SK-N-MC (cell line): ENCODE results near the gene PPP4R1.

Source experiments
- DNase-seq: peaks from one replicate; pipeline ENCODE4 v3.0.0-alpha.2; 2011; ENCODE audit warnings: low read depth, low spot score
- H3K27ac ChIP-seq: fragments of 200-600 bp; sonication (generic); 2 replicates; pipeline ENCODE4 v1.5.1; 2016; ENCODE audit warnings: mixed run types
- H3K36me3 ChIP-seq: fragments of 200-600 bp; sonication (generic); 2 replicates; pipeline ENCODE4 v1.6.1; 2017; ENCODE audit warnings: antibody characterized with exemption, low read length, mixed read lengths; ENCODE audit not compliant: insufficient read depth
- H3K4me3 ChIP-seq: fragments of 200-600 bp; sonication (generic); 2 replicates; pipeline ENCODE4 v1.5.1; 2016
- H3K9ac ChIP-seq: fragments of 200-600 bp; sonication (generic); 2 replicates; pipeline ENCODE4 v1.8.0; 2017; ENCODE audit warnings: mixed run types, mixed read lengths; ENCODE audit not compliant: insufficient read length
- H3K9me3 ChIP-seq: fragments of 200-600 bp; sonication (generic); 2 replicates; pipeline ENCODE4 v1.6.1; 2017; ENCODE audit warnings: low read depth, mild to moderate bottlenecking, antibody characterized with exemption, low read length, moderate library complexity, mixed read lengths
- EZH2 ChIP-seq: fragments of 200-600 bp; sonication (generic); IDR thresholded peaks from one replicate; pipeline ENCODE4 v1.6.1; 2017; ENCODE audit warnings: antibody characterized with exemption
- FOXP2 ChIP-seq: optimal IDR thresholded peaks from 2 replicates; pipeline ENCODE3; 2011; ENCODE audit warnings: mild to moderate bottlenecking, moderate library complexity; ENCODE audit not compliant: insufficient read depth; ENCODE audit errors: extremely low read length, control extremely low read depth
- POLR2AphosphoS5 ChIP-seq: IDR thresholded peaks from 2 replicates; pipeline ENCODE4 v1.6.1; 2012; ENCODE audit warnings: mild to moderate bottlenecking, low read depth, low read length, borderline replicate concordance

The PPP4R1 gene

GRCh38 chr18:9545029-9545428 is 69.3 kb downstream of the PPP4R1 start:
- TF ChIP-seq POLR2AphosphoS5, result no peak
- no peak for TF ChIP-seq EZH2
- no peak for TF ChIP-seq FOXP2
- no peak overlapping the region for H3K27ac ChIP-seq
- H3K4me3 ChIP-seq, result no peak overlapping the region
- H3K9me3 ChIP-seq, result no peaks in the 10 kb centered on the region
- no peak overlapping the region for H3K9ac ChIP-seq
- no peak for DNase-seq
- H3K36me3 ChIP-seq, result peaks cover 43% of the 10 kb centered on the region

GRCh38 chr18:9542924-9543323 is 71.4 kb downstream of the PPP4R1 start:
- TF ChIP-seq EZH2, result no peak
- TF ChIP-seq FOXP2, result no peak
- TF ChIP-seq POLR2AphosphoS5, result no peak

GRCh38 chr18:9539938-9540337 is 74.4 kb downstream of the PPP4R1 start:
- no peak overlapping the region for H3K27ac ChIP-seq
- TF ChIP-seq POLR2AphosphoS5 (no peak), FOXP2 (no peak), EZH2 (no peak)
- DNase-seq, result no peak
- H3K4me3 ChIP-seq, result no peak overlapping the region
- no peaks in the 10 kb centered on the region for H3K9me3 ChIP-seq
- H3K9ac ChIP-seq, result no peak overlapping the region
- H3K36me3 ChIP-seq, result peaks cover 13% of the 10 kb centered on the region

More at GRCh38 chr18:9542924-9543323, 71.4 kb downstream of the PPP4R1 start:
- H3K36me3 ChIP-seq, result peaks cover 26% of the 10 kb centered on the region
- no peaks in the 10 kb centered on the region for H3K9me3 ChIP-seq
- H3K4me3 ChIP-seq, result no peak overlapping the region
- no peak overlapping the region for H3K27ac ChIP-seq
- no peak overlapping the region for H3K9ac ChIP-seq
- no peak for DNase-seq

GRCh38 chr18:9539283-9539682 is 75.1 kb downstream of the PPP4R1 start:
- Histone ChIP-seq H3K27ac (no peak overlapping the region), H3K4me3 (no peak overlapping the region), H3K36me3 (peaks cover 18% of the 10 kb centered on the region), H3K9ac (no peak overlapping the region), H3K9me3 (no peaks in the 10 kb centered on the region)
- TF ChIP-seq EZH2, result no peak
- DNase-seq, result no peak

- no peak for TF ChIP-seq EZH2
- no peak for TF ChIP-seq FOXP2
- no peak for TF ChIP-seq POLR2AphosphoS5
- no peak for DNase-seq
- Histone ChIP-seq H3K36me3 (peaks cover 25% of the 10 kb centered on the region), H3K9me3 (no peaks in the 10 kb centered on the region), H3K27ac (no peak overlapping the region), H3K9ac (no peak overlapping the region), H3K4me3 (no peak overlapping the region)
Observed at GRCh38 chr18:9537677-9538076, 76.7 kb downstream of the PPP4R1 start.

- no peak for DNase-seq
- no peak overlapping the region for H3K27ac ChIP-seq
- no peaks in the 10 kb centered on the region for H3K9me3 ChIP-seq
- H3K4me3 ChIP-seq, result no peak overlapping the region
- peaks cover 25% of the 10 kb centered on the region for H3K36me3 ChIP-seq
- H3K9ac ChIP-seq, result no peak overlapping the region
- TF ChIP-seq POLR2AphosphoS5 (no peak), FOXP2 (no peak), EZH2 (no peak)
Observed at GRCh38 chr18:9536354-9537152, 77.8 kb downstream of the PPP4R1 start.

GRCh38 chr18:9535430-9535991 is 78.8 kb downstream of the PPP4R1 start:
- Histone ChIP-seq H3K9me3 (no peaks in the 10 kb centered on the region), H3K36me3 (peaks cover 25% of the 10 kb centered on the region), H3K27ac (peak overlapping the region; percentile 66), H3K9ac (no peak overlapping the region), H3K4me3 (no peak overlapping the region)
- peak; percentile 68 for DNase-seq
- TF ChIP-seq FOXP2 (peak; percentile 31), POLR2AphosphoS5 (no peak)

- DNase-seq, result no peak
- Histone ChIP-seq H3K4me3 (no peak overlapping the region), H3K36me3 (peaks cover 29% of the 10 kb centered on the region), H3K9ac (no peak overlapping the region), H3K9me3 (no peaks in the 10 kb centered on the region), H3K27ac (peak overlapping the region; percentile 66)
- TF ChIP-seq POLR2AphosphoS5 (no peak), EZH2 (no peak), FOXP2 (no peak)
Observed at GRCh38 chr18:9534844-9535243, 79.5 kb downstream of the PPP4R1 start.
